NCI-H446 treated with DMSO at 0.1 percent for 48 hours (cell line): Measurements from ENCODE around the gene PSMG1.
"Not testable (repeated sequence)": the region's sequence is repeated elsewhere in the genome, so short reads cannot be mapped to it uniquely, and the experiment has no call there.

Experiments
- DNase-seq: peaks from one replicate; lab custom pipeline; 2025; lab: John Stamatoyannopoulos, UW

PSMG1 gene

DNA sequence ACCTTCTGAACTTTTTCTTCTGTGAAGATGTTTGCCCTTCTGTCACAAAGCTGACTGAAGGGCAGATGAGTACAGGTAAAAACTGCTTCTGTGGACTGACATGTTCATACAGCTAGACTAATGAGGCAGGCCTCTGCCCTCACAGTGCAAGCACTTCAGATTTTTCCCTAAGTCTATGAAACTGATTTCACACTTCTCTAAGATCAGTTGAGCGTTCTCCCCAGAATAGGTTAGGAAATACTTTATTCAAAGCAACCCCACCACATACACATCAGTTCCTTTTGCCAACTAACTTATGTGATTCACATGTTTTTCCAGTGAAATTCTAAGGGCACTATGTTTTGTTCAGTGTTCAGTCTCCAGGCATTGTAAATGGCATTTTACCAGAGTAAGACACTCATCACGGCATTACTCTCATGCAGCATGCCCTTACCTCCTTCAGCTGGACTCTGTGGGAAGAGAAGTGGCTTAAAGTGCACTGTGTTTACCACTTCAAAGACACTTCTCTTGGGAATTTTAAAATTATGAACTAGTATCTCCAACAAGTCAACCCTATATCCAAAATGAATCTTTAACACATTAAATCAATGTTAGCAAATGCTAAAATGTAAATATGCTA lies 5.4 kb upstream of the PSMG1 start:
- no peak for DNase-seq

DNA sequence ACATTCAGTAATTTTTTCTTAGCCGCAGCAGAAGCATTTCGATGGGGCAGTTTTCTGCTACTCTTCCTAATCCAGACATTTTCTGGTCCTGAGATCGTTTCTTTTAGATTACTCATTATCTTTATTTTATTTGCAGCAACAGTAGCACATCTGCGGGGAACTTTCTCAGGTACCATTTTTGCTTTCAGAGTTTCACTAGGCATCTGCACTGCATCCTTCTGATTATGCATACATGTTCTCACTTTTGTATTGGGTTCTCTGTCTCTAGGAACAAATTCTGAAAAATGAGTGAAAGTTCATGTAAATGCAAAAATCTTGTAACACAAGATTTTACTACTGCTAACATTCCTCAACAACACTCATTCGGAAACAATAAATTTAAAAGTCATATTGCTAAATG lies 3.9 kb upstream of the PSMG1 start:
- DNase-seq: no peak

DNA sequence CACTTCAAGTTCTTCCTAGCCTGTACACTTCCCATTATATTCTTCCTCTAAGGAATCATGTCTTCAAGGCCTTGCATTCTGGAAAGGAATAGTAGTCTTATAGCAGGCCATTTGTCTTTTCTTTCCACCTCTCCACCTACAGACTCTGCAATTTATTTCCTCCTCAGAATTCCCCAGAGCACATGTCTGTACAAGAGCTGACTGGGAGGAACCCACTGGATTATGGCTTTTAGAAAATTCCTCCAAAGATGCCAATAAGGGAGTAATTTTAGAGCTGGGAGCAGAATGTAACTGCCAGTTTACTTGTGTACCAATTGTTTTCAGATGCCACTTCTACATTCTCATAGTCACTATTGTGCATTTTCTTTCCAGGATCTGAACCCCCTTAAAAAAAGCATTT lies 3.4 kb upstream of the PSMG1 start:
- no peak for DNase-seq

DNA sequence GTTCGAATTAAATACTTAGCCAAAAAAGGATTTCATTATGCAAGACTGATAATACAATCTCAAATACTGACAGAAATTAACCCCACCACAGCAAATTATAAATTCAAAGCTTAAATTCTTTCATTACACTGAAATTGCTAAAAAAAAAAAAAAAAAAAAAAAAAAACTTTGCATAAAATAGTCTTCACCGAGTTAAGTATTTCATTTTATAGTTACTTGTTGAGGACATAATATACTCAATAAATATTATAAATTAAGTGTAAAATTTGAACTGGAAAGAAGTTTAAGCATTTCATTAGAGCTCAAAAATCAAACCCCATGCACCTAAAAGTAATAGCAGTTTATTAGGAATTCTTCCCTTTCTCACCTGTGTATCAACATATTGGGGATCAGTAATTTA lies 1.9 kb upstream of the PSMG1 start:
- no peak for DNase-seq

DNA sequence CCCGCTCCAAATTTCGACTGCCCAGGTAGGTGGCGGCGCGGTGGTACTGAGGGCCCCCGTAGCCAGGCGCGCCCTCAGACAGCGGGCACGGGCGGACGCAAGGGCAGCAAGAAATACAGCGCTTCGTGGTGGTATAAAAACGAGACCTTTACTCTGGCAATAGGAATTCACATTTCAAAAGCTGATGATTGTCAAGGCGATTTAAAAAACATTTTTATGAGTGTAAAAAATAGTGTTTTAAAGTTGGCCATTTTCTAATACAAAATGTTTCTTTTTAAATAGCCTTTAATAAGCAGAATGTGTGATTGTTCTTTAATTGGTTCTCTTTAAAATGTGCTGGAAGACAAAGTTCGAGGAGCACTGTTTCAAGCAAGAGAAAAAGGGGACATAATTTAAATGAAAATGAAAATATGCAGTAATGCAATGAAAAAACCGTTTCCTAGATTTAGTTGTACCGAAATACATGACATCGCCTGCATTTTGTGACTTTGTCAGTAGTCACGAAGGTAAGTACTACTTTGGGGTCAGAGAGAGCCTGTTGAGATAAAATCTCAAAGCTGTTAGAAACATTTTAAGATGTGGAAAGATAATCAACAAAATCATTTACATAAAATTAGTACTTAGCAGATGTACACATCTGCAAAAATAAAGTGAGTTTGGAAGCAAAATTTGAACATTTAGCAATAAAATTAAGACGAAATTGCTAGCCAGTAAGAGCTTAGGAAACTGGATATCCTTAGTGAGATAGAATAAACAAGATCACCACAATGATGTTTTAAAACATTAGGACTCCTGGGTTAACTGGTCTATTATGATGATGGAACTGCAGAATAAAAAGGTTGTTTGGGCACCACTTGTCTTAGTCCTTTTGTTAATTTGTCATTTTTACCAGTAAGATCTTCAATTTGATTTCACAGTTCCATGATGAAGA lies 1.1 kb upstream of the PSMG1 start:
- DNase-seq: no peak

DNA sequence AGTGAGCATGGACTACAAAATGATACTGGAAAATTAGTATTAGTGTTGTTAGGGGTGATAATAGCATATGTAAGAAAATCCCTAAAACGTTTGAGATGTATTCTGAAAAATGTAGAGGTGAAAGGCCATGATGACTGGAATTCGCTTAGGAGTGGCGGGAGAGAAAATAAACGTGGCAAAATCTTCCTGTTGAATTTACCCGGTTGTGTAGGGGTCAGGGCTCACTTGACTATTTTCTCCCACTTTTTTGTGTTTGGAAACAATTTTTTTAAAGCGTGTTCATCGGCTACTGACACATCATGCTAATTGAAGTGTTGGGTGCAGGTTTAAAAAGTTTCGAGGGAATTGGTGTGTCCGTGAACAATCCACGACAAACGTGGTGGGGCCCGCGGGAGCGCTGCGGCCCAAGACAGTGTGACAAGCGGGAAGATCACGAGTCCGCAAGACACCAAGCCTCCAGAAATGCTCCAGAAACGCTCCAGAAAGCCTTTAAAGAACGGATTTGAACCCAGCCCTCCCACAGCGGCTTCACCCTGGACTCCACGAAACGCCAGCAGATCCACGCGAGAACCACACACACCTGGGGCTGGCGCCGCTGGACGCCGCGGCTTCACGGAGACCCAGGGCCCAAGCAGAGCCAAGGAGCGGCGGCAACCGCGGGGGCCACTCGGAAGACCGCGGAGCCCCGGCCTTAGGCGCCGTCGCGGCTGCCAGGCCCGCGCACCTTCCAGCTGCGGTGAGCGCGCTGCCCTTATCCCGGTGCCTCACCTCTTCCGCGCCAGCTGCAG lies 573 bp downstream of the PSMG1 start:
- DNase-seq: no peak

DNA sequence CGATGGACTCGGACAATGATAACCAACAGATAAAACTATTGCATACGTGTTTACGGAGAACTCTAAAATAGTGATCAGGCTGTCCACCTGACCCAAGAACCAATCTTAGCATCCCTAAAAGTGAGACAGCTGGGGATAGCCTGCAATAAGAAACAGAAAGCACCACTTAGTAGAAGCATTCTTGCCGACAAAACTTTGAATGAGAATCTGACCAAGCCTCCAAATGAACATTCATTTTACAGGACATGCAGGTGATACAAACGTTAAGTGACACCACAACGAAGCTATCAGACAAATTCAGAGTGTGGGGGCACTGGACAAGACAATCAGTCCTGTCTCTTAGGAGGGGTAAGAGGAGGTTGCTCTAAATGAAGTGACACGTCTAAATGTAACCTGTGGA lies 1.2 kb downstream of the PSMG1 start:
- DNase-seq: no peak

DNA sequence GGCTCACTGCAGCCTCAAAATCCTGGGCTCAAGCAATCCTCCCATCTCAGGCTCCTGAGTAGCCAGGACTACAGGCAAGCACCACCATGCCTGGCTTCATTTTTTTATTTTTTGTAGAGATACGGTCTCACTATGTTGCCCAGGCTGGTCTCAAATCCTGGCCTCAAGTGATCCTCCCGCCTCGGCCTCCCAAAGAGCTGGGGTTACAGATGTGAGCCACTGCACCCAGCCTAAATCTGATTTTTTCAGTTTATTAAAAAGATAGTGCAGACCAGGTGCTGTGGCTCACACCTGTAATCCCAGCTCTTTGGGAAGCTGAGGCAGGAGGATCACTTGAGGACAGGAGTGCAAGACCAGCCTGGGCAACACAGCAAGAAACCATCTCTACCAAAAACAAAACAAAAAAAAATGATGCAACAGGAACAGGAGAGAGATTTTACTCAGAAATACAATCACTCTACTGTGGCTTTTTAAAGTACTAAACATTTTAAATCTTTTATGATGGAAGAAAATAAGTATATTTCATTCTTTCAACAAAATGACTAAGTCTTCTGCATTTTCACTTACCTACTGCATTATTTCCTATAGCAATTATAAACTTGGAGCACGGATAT lies 1.9 kb downstream of the PSMG1 start:
- no peak for DNase-seq

DNA sequence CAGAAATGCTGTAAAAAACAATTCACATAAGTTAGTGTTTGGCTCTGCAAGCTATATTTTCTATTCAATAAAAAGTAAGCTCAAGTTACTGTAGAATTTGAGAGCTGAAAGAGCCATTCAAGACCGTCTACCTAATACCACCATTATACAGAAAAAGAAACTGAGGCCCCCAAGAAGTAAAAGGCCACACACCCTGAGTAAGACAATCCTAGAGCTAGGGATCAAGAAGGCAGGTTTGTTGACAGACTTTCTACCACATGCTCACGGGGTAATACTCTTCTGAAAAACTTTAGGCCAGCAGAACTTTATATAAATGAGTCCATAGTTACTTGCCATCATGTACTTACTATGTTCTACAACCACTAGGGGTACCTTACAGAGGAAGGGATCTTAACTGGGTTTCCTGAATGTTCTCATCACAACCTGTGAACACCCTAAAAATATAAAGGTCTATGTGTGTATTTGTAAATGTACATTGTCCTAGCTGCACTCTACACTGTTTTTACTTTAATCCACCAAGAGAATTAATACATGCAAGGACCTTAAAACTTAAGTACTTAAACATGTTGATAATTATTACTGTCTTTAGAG lies 2.7 kb downstream of the PSMG1 start:
- DNase-seq: no peak

DNA sequence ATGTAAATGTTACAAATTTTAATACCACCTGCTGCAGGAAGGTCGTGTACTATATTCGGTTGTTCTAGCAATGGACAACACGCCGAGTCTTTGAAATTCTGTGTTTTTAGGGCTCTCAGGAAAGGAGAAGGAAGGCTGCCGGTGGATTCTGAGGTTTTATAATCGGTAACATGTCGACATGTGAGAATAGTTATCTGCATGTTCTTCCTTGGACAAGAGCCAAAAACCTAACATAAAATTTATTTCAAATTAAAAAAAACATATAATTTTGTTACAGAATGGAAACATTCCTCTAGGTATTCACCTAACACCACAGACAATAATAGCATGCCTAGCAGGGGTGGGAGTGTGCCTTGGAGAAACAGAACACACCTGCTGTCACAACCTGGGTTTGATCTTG lies 4.8 kb downstream of the PSMG1 start:
- no peak for DNase-seq

DNA sequence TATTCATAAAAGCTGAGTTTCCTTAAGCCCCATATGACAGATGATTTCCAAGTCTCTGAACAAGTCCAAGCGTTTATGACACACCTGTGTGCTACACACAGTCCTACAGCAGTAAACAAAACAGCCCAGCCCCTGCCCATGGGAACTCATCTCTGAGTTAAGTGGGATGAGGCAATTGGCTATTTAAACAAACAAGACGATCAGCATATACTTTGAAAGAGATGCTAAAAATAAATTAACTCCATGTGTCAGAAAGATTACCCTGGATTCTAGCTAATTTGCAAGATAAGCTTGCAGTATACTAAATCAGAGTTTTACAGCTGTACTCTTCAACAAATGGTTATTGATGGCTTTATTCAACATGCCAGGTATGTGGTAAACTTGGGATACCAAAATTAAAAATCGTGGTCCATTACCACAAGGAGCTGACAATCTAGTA lies 7.0 kb downstream of the PSMG1 start:
- DNase-seq: no peak

DNA sequence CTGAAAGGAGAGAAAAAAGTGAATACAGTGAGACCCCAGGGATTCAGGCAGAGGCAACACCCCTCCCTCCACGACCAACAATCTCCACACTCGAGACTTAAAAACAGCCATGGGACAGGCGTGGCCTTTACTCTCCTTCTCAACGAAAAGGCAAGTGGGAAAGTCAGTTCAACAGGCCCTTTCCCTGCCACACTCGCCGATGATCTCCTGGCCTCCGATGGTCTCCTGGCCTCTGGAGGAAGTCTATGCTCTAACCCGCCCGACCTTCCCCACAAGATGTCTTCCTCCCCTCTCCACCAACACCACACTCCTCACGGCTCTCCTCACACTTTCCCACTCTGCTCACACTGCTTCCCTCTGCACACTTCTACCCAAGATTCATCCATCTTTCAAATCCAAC lies 7.6 kb downstream of the PSMG1 start:
- DNase-seq: no peak

DNA sequence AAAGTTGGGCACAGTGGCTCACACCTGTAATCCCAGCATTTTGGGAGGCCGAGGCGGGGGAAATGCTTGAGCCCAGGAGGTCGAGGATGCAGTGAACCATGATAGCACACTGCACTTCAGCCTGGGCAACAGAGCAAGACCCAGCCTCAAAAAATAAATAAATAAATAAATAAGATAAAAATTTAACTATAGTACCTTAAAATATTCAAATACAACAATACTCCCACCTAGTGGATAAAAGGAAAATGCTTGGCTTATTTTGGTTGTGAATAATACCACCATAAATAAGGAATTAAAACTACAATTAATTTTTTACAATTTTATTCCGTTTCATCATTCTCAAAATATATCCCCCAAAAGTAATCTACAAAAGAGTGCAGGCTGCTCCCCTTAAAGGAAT lies 8.1 kb downstream of the PSMG1 start:
- DNase-seq: peak; percentile 9

DNA sequence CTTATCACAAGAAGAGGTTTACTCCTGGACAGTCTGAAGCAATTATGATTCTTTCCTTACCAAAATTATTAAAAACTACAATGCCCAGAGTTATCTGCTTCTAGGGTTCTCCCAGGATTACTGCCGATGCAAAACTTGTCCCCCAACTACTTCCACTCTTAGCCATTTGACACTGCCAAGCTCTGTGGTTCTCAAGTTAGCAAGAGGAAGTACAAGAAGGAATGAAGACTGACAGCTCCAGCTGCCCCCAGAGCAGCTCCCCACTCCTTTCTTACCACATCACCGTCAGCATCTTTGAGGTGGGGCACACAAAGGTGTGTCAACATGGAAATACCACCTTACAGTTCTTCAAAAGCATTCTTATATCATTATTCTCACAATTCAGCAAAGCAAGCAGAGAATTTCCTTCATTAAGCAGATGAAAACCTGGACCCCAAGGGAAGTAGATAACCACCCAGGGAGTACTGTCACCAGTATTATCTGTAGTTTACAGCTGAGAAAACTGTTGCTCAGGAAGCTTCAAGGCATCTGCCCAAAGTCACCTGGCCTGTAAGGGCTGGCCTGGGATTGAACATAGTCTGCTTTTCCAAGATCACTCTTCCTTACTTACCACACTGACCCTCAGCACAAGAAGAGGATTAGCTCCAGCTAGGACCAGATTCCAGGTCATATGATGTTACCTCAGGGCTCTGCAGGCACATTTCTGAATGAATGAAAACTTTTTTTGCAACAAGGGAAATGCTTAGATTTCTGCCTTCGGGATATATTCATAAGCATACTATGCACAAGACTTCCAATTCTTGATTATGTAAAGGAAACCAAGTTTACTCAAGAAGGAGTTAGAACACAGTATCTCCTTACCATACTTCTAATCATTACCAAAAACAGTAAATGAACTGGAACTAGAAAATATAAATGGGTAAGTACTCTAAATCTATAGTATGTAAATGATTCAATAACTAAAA lies 9.3 kb downstream of the PSMG1 start:
- DNase-seq: no peak

DNA sequence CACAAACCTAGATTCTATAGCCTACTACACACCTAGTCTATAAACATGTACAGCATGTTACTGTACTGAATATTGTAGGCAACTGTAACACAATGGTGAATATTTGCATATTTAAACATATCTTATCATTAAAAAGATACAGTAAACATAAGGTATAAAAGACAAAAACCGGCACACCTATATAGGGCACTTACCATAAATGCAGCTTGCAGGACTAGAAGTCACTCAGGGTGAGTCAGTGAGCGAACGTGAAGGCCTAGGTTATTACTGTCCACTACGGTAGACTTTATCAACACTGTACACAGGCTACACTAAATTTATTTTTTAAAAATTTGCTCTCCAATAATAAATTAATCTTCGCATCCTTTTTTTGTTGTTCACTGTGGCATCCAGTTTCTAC lies 13.3 kb downstream of the PSMG1 start:
- DNase-seq: no peak

DNA sequence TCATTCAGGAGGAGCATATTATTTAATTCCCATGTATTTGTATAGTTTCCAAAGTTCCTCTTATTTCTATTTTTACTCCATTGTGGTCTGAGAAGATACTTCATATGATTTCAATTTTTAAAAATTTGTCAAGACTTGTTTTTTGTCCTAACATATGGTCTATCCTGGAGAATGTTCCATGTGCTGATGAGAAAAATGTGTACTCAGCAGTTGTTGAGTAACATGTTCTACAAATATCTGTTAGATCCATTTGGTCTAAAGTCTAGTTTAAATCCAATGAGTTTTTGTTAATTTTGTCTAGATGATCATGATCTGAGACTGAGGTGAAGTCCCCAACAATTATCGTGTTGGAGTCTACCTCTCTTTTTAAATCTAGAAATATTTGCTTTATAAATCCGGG lies 14.5 kb downstream of the PSMG1 start:
- no peak for DNase-seq

DNA sequence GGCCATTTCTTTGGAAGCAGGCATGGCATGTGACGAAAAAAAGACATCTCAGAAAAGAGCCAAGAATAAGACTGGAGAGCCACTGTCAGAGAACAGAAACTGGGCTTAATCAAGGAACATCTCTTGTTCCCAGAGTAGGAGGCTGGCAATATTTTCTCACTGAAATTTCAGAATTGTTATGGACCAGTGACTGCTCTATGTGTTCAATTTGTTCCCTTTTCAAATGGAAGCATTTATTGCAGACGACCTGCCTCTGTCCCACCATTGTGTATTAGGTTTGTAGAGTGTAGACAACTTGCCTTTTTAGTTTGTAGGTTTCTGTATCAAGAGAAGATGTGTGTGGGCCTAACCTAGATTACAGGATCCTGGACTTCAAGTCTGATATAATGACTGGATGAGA lies 18.7 kb downstream of the PSMG1 start:
- no peak for DNase-seq

DNA sequence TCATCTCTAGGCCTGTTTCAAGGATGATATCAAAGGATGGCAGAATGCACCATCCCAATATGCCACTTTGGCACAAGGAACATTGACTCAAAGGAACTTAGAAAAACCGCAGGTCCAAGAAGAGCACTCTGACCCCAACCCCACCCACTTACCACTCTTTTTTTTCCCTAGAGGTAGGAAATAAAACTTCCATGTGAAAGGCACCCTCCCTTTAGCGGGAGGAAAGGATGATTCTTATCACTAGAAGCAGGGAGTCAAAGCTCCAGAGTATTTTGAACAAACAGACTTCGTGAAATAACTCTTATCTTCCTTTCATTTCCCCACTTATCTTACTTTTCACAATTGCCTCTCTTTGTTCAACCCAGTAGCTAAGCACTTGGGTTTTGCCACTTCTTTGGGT lies 22.2 kb downstream of the PSMG1 start:
- no peak for DNase-seq

DNA sequence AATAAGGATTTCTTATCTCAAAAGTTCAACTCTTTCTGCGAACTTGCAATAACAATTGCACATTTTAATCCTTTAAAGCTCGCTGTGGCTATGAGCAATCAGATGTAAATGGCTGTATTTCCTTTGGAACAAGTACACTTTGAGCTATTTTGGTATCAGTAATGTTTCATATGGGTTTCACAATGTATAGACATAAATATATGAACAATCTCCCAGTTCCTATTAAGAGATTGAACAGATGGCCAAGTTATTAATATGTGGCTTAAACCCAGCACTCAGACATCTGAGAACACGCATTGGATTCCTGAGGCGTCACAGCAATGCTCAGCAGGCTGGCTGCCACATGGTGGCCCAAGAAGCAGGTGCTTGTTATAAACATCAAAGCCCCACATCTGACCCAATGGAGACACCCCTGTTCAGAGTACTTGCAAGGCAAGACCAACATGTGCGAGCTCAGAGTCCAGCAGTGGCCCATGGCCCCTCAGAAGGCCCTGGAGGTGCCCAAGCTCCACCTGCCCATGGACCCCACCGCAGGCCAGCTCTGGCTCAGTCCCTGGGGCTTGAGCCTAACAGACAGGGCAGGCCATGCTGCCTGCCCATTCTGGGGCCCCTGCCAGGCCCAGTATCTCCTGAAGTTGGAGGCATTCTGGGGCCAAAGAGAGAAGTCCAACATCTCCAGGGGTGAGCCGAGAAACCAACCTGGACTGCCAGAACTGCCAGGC lies 23.7 kb downstream of the PSMG1 start:
- DNase-seq: no peak

DNA sequence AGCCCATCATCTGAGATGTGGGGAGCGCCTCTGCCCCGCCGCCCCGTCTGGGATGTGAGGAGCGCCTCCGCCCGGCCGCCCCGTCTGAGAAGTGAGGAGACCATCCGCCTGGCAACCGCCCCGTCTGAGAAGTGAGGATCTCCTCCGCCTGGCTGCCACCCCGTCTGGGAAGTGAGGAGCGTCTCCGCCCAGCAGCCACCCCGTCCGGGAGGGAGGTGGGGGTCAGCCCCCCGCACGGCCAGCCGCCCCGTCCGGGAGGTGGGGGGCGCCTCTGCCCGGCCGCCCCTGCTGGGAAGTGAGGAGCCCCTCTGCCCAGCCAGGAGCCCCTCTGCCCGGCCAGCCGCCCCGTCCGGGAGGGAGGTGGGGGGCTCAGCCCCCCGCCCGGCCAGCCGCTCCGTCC lies 26.0 kb downstream of the PSMG1 start:
- DNase-seq: not testable (repeated sequence)
